ENCODE measurements around the gene PAPOLB. TPM values are rescaled to one million over a fixed set of nuclear protein-coding genes. Genes with fewer than 3 reads are reported as not detected.

Gene PAPOLB
- total and polyA plus RNA-seq, 2 donors (not counting 3 experiments of a cell fraction or from before 2014, with no cell fraction given), result 0.07 TPM; not detected in 1

DNA sequence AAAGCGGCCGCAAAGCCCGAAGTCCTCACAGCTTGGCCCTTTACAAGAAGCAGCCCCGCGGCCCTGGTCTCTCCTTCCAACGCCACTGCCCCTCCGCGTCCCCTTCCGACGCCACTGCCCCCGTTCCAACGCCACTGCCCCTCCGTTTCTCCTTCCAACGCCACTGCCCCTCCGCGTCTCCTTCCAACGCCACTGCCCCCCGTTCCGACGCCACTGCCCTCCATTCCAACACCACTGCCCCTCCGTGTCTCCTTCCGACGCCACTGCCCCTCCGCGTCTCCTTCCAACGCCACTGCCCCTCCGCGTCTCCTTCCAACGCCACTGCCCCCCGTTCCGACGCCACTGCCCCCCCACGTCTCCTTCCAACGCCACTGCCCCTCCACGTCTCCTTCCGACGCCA is 53.3 kb downstream of the PAPOLB start:
- no peak overlapping the region for H3K4me2 ChIP-seq (ENCODE audit: insufficient read depth, low read length)
- ChIA-PET POLR2A (no interaction called here), CTCF (interaction anchor here (0.9 to 1.1 kb wide), 2 partner anchors 8 to 16 kb away, joined by 3 to 4 read pairs; no protein-coding TSS in a partner anchor)
- dilution Hi-C loops (cut with MboI; ENCODE audit: extremely low pct_ligation_motif_present, low sequenced_read_pairs) (no loop called here), intact Hi-C loops (cut with micrococcal nuclease) (no loop called here)
- H3K27ac ChIP-seq (ENCODE audit: insufficient read depth, low read depth, low read length), result no peak overlapping the region
- no peak for TF ChIP-seq POLR2AphosphoS5 (IDR thresholded peaks at IDR 0.05; ENCODE audit: insufficient read depth, low read depth, low read length)
- no peak for TF ChIP-seq POLR2A (IDR thresholded peaks at IDR 0.05; ENCODE audit: low read depth, low read length)
- no peak for TF ChIP-seq FOS (IDR thresholded peaks at IDR 0.05; ENCODE audit: borderline replicate concordance, insufficient read depth, low read length)
- no peak for TF ChIP-seq MYC (IDR thresholded peaks at IDR 0.05; ENCODE audit: low read depth, low read length)
- TF ChIP-seq JUN (IDR thresholded peaks at IDR 0.05; ENCODE audit: borderline replicate concordance, insufficient read depth, insufficient read length, low read depth), result no peak
- TF ChIP-seq CTCF (IDR thresholded peaks at IDR 0.05; ENCODE audit: extremely low read depth in 1 of 2, insufficient read depth in 1 of 2, low read depth in 1 of 2, low read length in 2 of 2), result no peak
- TF ChIP-seq GATA2 (IDR thresholded peaks at IDR 0.05; ENCODE audit: insufficient read depth, insufficient read length, low read depth, low read length), result no peak
- TF ChIP-seq, protein P1, sequence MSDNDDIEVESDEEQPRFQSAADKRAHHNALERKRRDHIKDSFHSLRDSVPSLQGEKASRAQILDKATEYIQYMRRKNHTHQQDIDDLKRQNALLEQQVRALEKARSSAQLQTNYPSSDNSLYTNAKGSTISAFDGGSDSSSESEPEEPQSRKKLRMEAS (IDR thresholded peaks at IDR 0.05; ENCODE audit: insufficient read depth, insufficient read length), result no peak
- no peak for TF ChIP-seq EZH2 (IDR thresholded peaks at IDR 0.05; ENCODE audit: borderline replicate concordance, low read depth, low read length, severe bottlenecking)
- no TSS peak for BruUV-seq (replicated peaks)
- H3K4me1 ChIP-seq (ENCODE audit: control insufficient read depth, extremely low read depth, insufficient read depth, low read length), result no peaks in the 10 kb centered on the region
- H3K9me3 ChIP-seq (replicated peaks; ENCODE audit: control insufficient read depth, insufficient read depth, low read length), result no peaks in the 10 kb centered on the region
- DNase-seq (ENCODE audit: low read depth, low spot score), result no peak
- no peaks in the 10 kb centered on the region for H3K9me1 ChIP-seq (replicated peaks; ENCODE audit: control insufficient read depth, extremely low read depth, insufficient read depth, low read length)
- H3K4me3 ChIP-seq (replicated peaks in 1 of 3; ENCODE audit: insufficient read depth in 1 of 3, low read depth in 1 of 3, low read length in 3 of 3), result no peak overlapping the region
- H3K27me3 ChIP-seq (ENCODE audit: control insufficient read depth in 2 of 2, insufficient read depth in 2 of 2, low read length in 2 of 2), result no peaks in the 10 kb centered on the region
- no peaks in the 10 kb centered on the region for H3K36me3 ChIP-seq (ENCODE audit: control insufficient read depth in 2 of 2, extremely low read depth in 1 of 2, insufficient read depth in 2 of 2, low read length in 2 of 2)
- FAIRE-seq, result no peak
- no peak overlapping the region for H3K9ac ChIP-seq (replicated peaks; ENCODE audit: extremely low read depth, insufficient read depth, low read length)
- H3K79me2 ChIP-seq (ENCODE audit: control insufficient read depth, insufficient read depth, low read length), result no peaks in the 10 kb centered on the region
- no peak overlapping the region for H2AFZ ChIP-seq (ENCODE audit: low read depth, low read length)
- H4K20me1 ChIP-seq (replicated peaks; ENCODE audit: control insufficient read depth, extremely low read depth, insufficient read depth, low read length), result no peaks in the 10 kb centered on the region
